ENCODE data around the gene MYBBP1A.

- no peak for TF ChIP-seq EZH2 (IDR thresholded peaks at IDR 0.05; ENCODE audit: borderline replicate concordance, insufficient read depth, low read depth, low read length, poor library complexity, severe bottlenecking)
- no peak for TF ChIP-seq CTCF (IDR thresholded peaks at IDR 0.05)
Measured at GRCh38 chr17:4497101-4497824, 57.9 kb downstream of the MYBBP1A start.

Data from B cell (primary cell).